ENCODE data around the gene TUBD1.

TUBD1 gene

GRCh38 chr17:59907467-59907866 lies 14.7 kb upstream of the TUBD1 start:
- no peak for DNase-seq (ENCODE audit: low read depth)
- no peak overlapping the region for H3K4me3 ChIP-seq (ENCODE audit: control insufficient read depth, low read depth, low read length)
- TF ChIP-seq CTCF (conservative IDR thresholded peaks at IDR 0.05; ENCODE audit: control insufficient read depth, insufficient read depth, low read depth, low read length), result no peak

- no peak for DNase-seq (ENCODE audit: low read depth)
- H3K4me3 ChIP-seq (ENCODE audit: control insufficient read depth, low read depth, low read length), result no peak overlapping the region
- TF ChIP-seq CTCF (conservative IDR thresholded peaks at IDR 0.05; ENCODE audit: control insufficient read depth, insufficient read depth, low read depth, low read length), result no peak
These were observed 10.7 kb upstream of the TUBD1 start for GRCh38 chr17:59903455-59903854.

- no peak overlapping the region for H3K4me3 ChIP-seq (ENCODE audit: control insufficient read depth, low read depth, low read length)
- DNase-seq (ENCODE audit: low read depth), result no peak
- no peak for TF ChIP-seq CTCF (conservative IDR thresholded peaks at IDR 0.05; ENCODE audit: control insufficient read depth, insufficient read depth, low read depth, low read length)
These were observed 8.9 kb upstream of the TUBD1 start for GRCh38 chr17:59901604-59902003.

- DNase-seq (ENCODE audit: low read depth), result peak; percentile 72
- peak; percentile 67 for TF ChIP-seq CTCF (conservative IDR thresholded peaks at IDR 0.05; ENCODE audit: control insufficient read depth, insufficient read depth, low read depth, low read length)
These were observed 6.4 kb upstream of the TUBD1 start for GRCh38 chr17:59899099-59899498.

GRCh38 chr17:59897090-59897489 lies 4.3 kb upstream of the TUBD1 start:
- peak; percentile 46 for DNase-seq (ENCODE audit: low read depth)
- no peak overlapping the region for H3K4me3 ChIP-seq (ENCODE audit: control insufficient read depth, low read depth, low read length)
- no peak for TF ChIP-seq CTCF (conservative IDR thresholded peaks at IDR 0.05; ENCODE audit: control insufficient read depth, insufficient read depth, low read depth, low read length)

More at GRCh38 chr17:59899099-59899498, 6.4 kb upstream of the TUBD1 start:
- no peak overlapping the region for H3K4me3 ChIP-seq (ENCODE audit: control insufficient read depth, low read depth, low read length)

GRCh38 chr17:59893676-59894100 lies 945 bp upstream of the TUBD1 start:
- H3K4me3 ChIP-seq (ENCODE audit: control insufficient read depth, low read depth, low read length), result peak overlapping the region; percentile 86
- TF ChIP-seq CTCF (conservative IDR thresholded peaks at IDR 0.05; ENCODE audit: control insufficient read depth, insufficient read depth, low read depth, low read length), result no peak
- DNase-seq (ENCODE audit: low read depth), result peak; percentile 18
